K562 (cell line): Measurements from ENCODE around the gene ACER1. TPM values are rescaled to one million over a fixed set of nuclear protein-coding genes. Genes with fewer than 3 reads are reported as not detected.
A peak's percentile ranks its signal among the peaks of the same experiment; 100 is the strongest.

Experiments
- ETS2 ChIP-seq: IDR thresholded peaks from 2 replicates; pipeline ENCODE4 v1.6.1; 2016; ENCODE audit warnings: borderline replicate concordance, missing genetic modification characterization, mild to moderate bottlenecking, moderate library complexity, missing compliant biosample characterization; ENCODE audit not compliant: poor library complexity, severe bottlenecking
- MAFG ChIP-seq: fragments of 450-650 bp; conservative IDR thresholded peaks from 2 replicates; pipeline ENCODE4 v1.6.1; 2016; ENCODE audit warnings: missing genetic modification characterization, missing compliant biosample characterization
- NCOR1 ChIP-seq: fragments of 450-650 bp; IDR thresholded peaks from 2 replicates; pipeline ENCODE4 v1.6.1; 2016; ENCODE audit warnings: mild to moderate bottlenecking, moderate library complexity
- NUFIP1 ChIP-seq: fragments of 450-650 bp; IDR thresholded peaks from 2 replicates; pipeline ENCODE4 v1.6.1; 2018; ENCODE audit not compliant: partially characterized antibody
- RBM14 ChIP-seq: fragments of 200-400 bp; formaldehyde crosslinking; IDR thresholded peaks from 2 replicates; pipeline ENCODE4 v1.6.1; 2018; ENCODE audit warnings: low read depth, mild to moderate bottlenecking, low read length, moderate library complexity, borderline replicate concordance; ENCODE audit not compliant: insufficient read depth
- RHOXF2B ChIP-seq: fragments of 250-450 bp; sonication (Bioruptor Pico); conservative IDR thresholded peaks from 2 replicates; pipeline ENCODE4 v1.5.1; 2021
- SMC3 ChIP-seq: conservative IDR thresholded peaks from 2 replicates; pipeline ENCODE4 v1.6.1; 2011; ENCODE audit warnings: low read depth, low read length, improper control_type of control experiment; ENCODE audit not compliant: insufficient read depth
- YY1 ChIP-seq, 3 experiments: IDR thresholded peaks; 2 replicates each; pipeline ENCODE4 v1.6.1; 2011; ENCODE audit warnings: low read length in 2 of 3, mild to moderate bottlenecking in 2 of 3, moderate library complexity in 2 of 3, borderline replicate concordance in 1 of 3, control low read depth in 1 of 3, low read depth in 1 of 3; ENCODE audit not compliant: insufficient read depth in 3 of 3, insufficient replicate concordance in 2 of 3, control insufficient read depth in 1 of 3, insufficient read length in 1 of 3; ENCODE audit errors: extremely low read depth in 1 of 3
- ZNF165 ChIP-seq: fragments of 250-450 bp; sonication (Bioruptor Pico); IDR thresholded peaks from 2 replicates; pipeline ENCODE4 v1.4.0; 2020; ENCODE audit warnings: borderline replicate concordance
- ZNF57 ChIP-seq: fragments of 450-650 bp; formaldehyde crosslinking; IDR thresholded peaks from 2 replicates; pipeline ENCODE4 v1.4.0; 2020; ENCODE audit warnings: mild to moderate bottlenecking, moderate library complexity
- ZNF586 ChIP-seq: fragments of 450-650 bp; formaldehyde crosslinking; conservative IDR thresholded peaks from 2 replicates; pipeline ENCODE4 v1.4.0; 2020; ENCODE audit warnings: mild to moderate bottlenecking, moderate library complexity
- ZNF695 ChIP-seq: fragments of 450-650 bp; formaldehyde crosslinking; IDR thresholded peaks from 2 replicates; pipeline ENCODE4 v1.4.0; 2020; ENCODE audit warnings: mild to moderate bottlenecking, moderate library complexity
- ZNF764 ChIP-seq: fragments of 250-450 bp; sonication (Bioruptor Pico); IDR thresholded peaks from 2 replicates; pipeline ENCODE4 v1.4.0; 2020; ENCODE audit warnings: low read depth, mild to moderate bottlenecking, moderate library complexity
- polyA plus RNA-seq, 8 experiments: library from polyadenylated mRNA; depleted of rRNA in 4 of 8; stranded (reverse) in 5 of 8; unstranded in 3 of 8; fragments of >200 nt; fragmentation: Nextera tagmentation in 2 of 8; fragmentation: Illumina TruSeq in 1 of 8; extraction: Ambion mirVana in 2 of 8; extraction: Trizol in 1 of 8; gene quantifications; 2 replicates each; pipeline versions ENCODE4 v1.2.1 to v1.2.3, GENCODE V29; 2011 to 2014; ENCODE audit warnings: inconsistent platforms in 1 of 8, missing spikeins in 1 of 8
- total RNA-seq, 7 experiments: library from RNA; depleted of rRNA in 6 of 7; stranded (reverse); fragments of >200 nt in 6 of 7; fragmentation: Illumina TruSeq in 2 of 7; extraction: Trizol in 2 of 7; gene quantifications; 2 replicates each; pipeline versions ENCODE4 v1.2.1 to v1.2.3, GENCODE V29; 2011 to 2021; ENCODE audit warnings: low replicate concordance in 1 of 7
- TF ChIP-seq, protein P1 (sequence below): fragments of 450-650 bp; IDR thresholded peaks from 2 replicates; pipeline ENCODE4 v1.6.1; 2018; ENCODE audit not compliant: partially characterized antibody
- TF ChIP-seq, protein P2 (sequence below): sonication (generic); formaldehyde crosslinking; IDR thresholded peaks from 2 replicates; pipeline ENCODE4 v1.5.0; 2020; ENCODE audit warnings: missing genetic modification reagents
- TF ChIP-seq, protein P3 (sequence below): fragments of 450-650 bp; IDR thresholded peaks from 2 replicates; pipeline ENCODE4 v1.6.1; 2016; ENCODE audit warnings: borderline replicate concordance
- TF ChIP-seq, protein P4 (sequence below): fragments of 250-450 bp; sonication (Bioruptor Pico); IDR thresholded peaks from 2 replicates; pipeline ENCODE4 v1.4.0; 2020; ENCODE audit warnings: mild to moderate bottlenecking, moderate library complexity

ACER1 gene
- total and polyA plus RNA-seq, 9 of the 15 experiments (the other 6 are each of a cell fraction or from before 2014, with no cell fraction given), result not detected

DNA sequence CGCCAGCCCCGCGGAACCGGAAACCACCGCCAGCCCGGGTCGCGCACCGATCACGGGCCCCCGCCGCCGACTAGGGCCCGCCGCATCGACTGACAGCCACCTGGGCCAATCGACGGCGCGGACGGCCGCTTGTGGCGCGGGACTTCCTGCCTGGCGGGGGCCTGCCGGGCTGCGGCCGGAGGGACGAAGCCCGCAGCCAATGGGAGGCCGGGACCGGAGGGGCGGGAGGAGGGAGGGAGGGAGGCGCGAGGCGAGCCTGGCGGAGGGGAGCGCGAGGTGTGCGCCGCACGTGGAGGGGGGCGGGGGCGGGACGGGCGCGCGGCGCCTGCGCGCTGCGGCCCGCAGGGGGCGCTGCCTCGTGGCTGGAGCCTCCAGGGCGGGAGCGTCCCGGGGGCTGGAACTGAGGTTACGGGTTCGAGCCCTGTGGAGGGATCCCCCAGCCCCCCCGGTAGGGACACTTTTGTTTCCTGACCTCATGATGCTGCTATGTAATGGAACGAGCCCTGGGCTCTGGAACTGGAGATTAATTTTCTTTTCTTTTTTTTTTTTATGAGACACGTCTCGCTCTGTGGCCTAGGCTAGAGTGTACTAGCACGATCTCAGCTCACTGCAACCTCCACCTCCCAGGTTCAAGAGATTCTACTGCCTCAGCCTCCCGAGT is 53.4 kb downstream of the ACER1 start, which contains the start of gene MLLT1 (continued):
- TF ChIP-seq, protein P1, sequence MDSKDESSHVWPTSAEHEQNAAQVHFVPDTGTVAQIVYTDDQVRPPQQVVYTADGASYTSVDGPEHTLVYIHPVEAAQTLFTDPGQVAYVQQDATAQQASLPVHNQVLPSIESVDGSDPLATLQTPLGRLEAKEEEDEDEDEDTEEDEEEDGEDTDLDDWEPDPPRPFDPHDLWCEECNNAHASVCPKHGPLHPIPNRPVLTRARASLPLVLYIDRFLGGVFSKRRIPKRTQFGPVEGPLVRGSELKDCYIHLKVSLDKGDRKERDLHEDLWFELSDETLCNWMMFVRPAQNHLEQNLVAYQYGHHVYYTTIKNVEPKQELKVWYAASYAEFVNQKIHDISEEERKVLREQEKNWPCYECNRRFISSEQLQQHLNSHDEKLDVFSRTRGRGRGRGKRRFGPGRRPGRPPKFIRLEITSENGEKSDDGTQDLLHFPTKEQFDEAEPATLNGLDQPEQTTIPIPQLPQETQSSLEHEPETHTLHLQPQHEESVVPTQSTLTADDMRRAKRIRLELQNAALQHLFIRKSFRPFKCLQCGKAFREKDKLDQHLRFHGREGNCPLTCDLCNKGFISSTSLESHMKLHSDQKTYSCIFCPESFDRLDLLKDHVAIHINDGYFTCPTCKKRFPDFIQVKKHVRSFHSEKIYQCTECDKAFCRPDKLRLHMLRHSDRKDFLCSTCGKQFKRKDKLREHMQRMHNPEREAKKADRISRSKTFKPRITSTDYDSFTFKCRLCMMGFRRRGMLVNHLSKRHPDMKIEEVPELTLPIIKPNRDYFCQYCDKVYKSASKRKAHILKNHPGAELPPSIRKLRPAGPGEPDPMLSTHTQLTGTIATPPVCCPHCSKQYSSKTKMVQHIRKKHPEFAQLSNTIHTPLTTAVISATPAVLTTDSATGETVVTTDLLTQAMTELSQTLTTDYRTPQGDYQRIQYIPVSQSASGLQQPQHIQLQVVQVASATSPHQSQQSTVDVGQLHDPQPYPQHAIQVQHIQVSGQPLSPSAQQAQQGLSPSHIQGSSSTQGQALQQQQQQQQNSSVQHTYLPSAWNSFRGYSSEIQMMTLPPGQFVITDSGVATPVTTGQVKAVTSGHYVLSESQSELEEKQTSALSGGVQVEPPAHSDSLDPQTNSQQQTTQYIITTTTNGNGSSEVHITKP, result no peak
- TF ChIP-seq ZNF57, result no peak
- TF ChIP-seq MAFG (tag), result no peak
- no peak for TF ChIP-seq ETS2
- no peak for TF ChIP-seq NUFIP1
- TF ChIP-seq ZNF764 (CRISPR knock-in tag), result no peak
- TF ChIP-seq, protein P2, sequence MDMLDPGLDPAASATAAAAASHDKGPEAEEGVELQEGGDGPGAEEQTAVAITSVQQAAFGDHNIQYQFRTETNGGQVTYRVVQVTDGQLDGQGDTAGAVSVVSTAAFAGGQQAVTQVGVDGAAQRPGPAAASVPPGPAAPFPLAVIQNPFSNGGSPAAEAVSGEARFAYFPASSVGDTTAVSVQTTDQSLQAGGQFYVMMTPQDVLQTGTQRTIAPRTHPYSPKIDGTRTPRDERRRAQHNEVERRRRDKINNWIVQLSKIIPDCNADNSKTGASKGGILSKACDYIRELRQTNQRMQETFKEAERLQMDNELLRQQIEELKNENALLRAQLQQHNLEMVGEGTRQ (CRISPR knock-in tag), result peak; percentile 58
- TF ChIP-seq, protein P3, sequence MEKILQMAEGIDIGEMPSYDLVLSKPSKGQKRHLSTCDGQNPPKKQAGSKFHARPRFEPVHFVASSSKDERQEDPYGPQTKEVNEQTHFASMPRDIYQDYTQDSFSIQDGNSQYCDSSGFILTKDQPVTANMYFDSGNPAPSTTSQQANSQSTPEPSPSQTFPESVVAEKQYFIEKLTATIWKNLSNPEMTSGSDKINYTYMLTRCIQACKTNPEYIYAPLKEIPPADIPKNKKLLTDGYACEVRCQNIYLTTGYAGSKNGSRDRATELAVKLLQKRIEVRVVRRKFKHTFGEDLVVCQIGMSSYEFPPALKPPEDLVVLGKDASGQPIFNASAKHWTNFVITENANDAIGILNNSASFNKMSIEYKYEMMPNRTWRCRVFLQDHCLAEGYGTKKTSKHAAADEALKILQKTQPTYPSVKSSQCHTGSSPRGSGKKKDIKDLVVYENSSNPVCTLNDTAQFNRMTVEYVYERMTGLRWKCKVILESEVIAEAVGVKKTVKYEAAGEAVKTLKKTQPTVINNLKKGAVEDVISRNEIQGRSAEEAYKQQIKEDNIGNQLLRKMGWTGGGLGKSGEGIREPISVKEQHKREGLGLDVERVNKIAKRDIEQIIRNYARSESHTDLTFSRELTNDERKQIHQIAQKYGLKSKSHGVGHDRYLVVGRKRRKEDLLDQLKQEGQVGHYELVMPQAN, result no peak
- TF ChIP-seq, protein P4, sequence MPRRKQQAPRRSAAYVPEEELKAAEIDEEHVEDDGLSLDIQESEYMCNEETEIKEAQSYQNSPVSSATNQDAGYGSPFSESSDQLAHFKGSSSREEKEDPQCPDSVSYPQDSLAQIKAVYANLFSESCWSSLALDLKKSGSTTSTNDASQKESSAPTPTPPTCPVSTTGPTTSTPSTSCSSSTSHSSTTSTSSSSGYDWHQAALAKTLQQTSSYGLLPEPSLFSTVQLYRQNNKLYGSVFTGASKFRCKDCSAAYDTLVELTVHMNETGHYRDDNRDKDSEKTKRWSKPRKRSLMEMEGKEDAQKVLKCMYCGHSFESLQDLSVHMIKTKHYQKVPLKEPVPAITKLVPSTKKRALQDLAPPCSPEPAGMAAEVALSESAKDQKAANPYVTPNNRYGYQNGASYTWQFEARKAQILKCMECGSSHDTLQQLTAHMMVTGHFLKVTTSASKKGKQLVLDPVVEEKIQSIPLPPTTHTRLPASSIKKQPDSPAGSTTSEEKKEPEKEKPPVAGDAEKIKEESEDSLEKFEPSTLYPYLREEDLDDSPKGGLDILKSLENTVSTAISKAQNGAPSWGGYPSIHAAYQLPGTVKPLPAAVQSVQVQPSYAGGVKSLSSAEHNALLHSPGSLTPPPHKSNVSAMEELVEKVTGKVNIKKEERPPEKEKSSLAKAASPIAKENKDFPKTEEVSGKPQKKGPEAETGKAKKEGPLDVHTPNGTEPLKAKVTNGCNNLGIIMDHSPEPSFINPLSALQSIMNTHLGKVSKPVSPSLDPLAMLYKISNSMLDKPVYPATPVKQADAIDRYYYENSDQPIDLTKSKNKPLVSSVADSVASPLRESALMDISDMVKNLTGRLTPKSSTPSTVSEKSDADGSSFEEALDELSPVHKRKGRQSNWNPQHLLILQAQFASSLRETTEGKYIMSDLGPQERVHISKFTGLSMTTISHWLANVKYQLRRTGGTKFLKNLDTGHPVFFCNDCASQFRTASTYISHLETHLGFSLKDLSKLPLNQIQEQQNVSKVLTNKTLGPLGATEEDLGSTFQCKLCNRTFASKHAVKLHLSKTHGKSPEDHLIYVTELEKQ (CRISPR knock-in tag), result no peak
- no peak for TF ChIP-seq NCOR1
- no peak for TF ChIP-seq ZNF695
- peak; percentile 39; the same call in 1 of the 2 replicates for TF ChIP-seq SMC3
- no peak for TF ChIP-seq RBM14
- no peak for TF ChIP-seq RHOXF2B (CRISPR knock-in tag)
- TF ChIP-seq ZNF165 (CRISPR knock-in tag), result no peak
- TF ChIP-seq ZNF586, result no peak
- no peak for TF ChIP-seq YY1 (IDR thresholded peaks at IDR 0.05; ENCODE audit: borderline replicate concordance in 1 of 3, control insufficient read depth in 1 of 3, extremely low read depth in 1 of 3, insufficient read depth in 3 of 3, insufficient read length in 1 of 3, insufficient replicate concordance in 2 of 3, low read depth in 1 of 3, low read length in 2 of 3)
